Heart left ventricle (tissue), 16 donors: Measurements from ENCODE around the gene RBM14. TPM values are rescaled to one million over a fixed set of nuclear protein-coding genes. Genes with fewer than 3 reads are reported as not detected.

Experiments used
- ATAC-seq, 4 donors: fragments of 200-7000 bp; cut with Tn5 transposase; one replicate each; pipeline ENCODE4 v1.9.1; 2020 to 2022; ENCODE audit warnings: moderate library complexity in 4 of 4, mild to moderate bottlenecking in 3 of 4, moderate number of reproducible peaks in 1 of 4
- DNase-seq, 5 donors: peaks; one replicate each; pipeline ENCODE4 v3.0.0-alpha.2; 2020
- H3K27ac ChIP-seq, 12 donors: fragments of 200-600 bp; sonication (generic) in 4 of 12; one replicate each; pipeline versions ENCODE4 v1.5.0 to v1.8.0; 2016 to 2022; ENCODE audit warnings: mild to moderate bottlenecking in 2 of 12
- H3K27me3 ChIP-seq, 9 donors: fragments of 200-600 bp; sonication (generic) in 2 of 9; one replicate each; pipeline versions ENCODE4 v1.5.1 to v1.8.0; 2016 to 2022; ENCODE audit warnings: mild to moderate bottlenecking in 3 of 9
- H3K36me3 ChIP-seq, 9 donors: fragments of 200-600 bp; sonication (generic) in 2 of 9; one replicate each; pipeline versions ENCODE4 v1.5.0 to v1.8.0; 2018 to 2022; ENCODE audit warnings: mild to moderate bottlenecking in 2 of 9
- H3K4me1 ChIP-seq, 12 donors: fragments of 200-600 bp; sonication (generic) in 4 of 12; one replicate each; pipeline versions ENCODE4 v1.5.0 to v1.8.0; 2016 to 2022; ENCODE audit warnings: mild to moderate bottlenecking in 3 of 12
- H3K4me3 ChIP-seq, 12 donors: fragments of 200-600 bp; sonication (generic) in 4 of 12; one replicate each; pipeline versions ENCODE4 v1.5.0 to v1.8.0; 2017 to 2022; ENCODE audit warnings: mild to moderate bottlenecking in 9 of 12, moderate library complexity in 4 of 12
- H3K9me3 ChIP-seq, 12 donors: fragments of 200-600 bp; sonication (generic) in 4 of 12; one replicate each; pipeline versions ENCODE4 v1.5.0 to v1.8.0; 2016 to 2022; ENCODE audit warnings: mild to moderate bottlenecking in 1 of 12
- CTCF ChIP-seq, 12 donors: fragments of 200-600 bp; sonication (generic) in 4 of 12; IDR thresholded peaks; one replicate each; pipeline versions ENCODE4 v1.5.0 to v1.8.0; 2018 to 2022; ENCODE audit warnings: antibody characterized with exemption in 12 of 12, mild to moderate bottlenecking in 5 of 12
- POLR2A ChIP-seq, 2 donors: fragments of 450-650 bp; IDR thresholded peaks; one replicate each; pipeline ENCODE4 v1.6.1; 2017; ENCODE audit warnings: antibody characterized with exemption in 2 of 2, mild to moderate bottlenecking in 2 of 2, moderate library complexity in 2 of 2
- WGBS, 4 donors: extraction: QIAGEN DNeasy Blood & Tissue Kit in 2 of 4; methylation state at CpG; one replicate each; pipeline versions ENCODE4 v1.1.5 to v1.1.7; 2013 to 2018; 5-methylcytosine and 5-hydroxymethylcytosine counted together
- intact Hi-C, 10 donors: fragments of 100-400 bp; cut with DNase I; formaldehyde crosslinking; loops; one replicate each; pipeline versions ENCODE4 v1.11.1 to v1.14.2; 2022
- polyA plus RNA-seq, 2 donors: library from polyadenylated mRNA; stranded (reverse); fragments of 200-250 nt; gene quantifications; one replicate each; pipeline ENCODE4 v1.2.3, GENCODE V29; 2013
- total RNA-seq, 9 donors: library from RNA; depleted of rRNA in 2 of 9; stranded (reverse); fragments of >200 nt in 2 of 9; fragmentation: NEBNext Ultra II Directional in 3 of 9; extraction: Animal tissue kit (Norgen Biotek cat#: 25700) in 3 of 9; gene quantifications; one replicate each; pipeline versions ENCODE4 v1.1.0 to v1.2.4, GENCODE V29; 2016 to 2023
- donor health status: ischemic (EF 13 %, LVEDD 7.1; RV severe dilation, severe dysfunction).
- donor health status: healthy with polysubstance abuse.
- donor health status: DM: no; HTN: yes; CAD: no.
- donor health status: DM: no; HTN: no; CAD: no.
- donor health status: ischemic (EF 25% LVEDD 6.9; RV normal size, moderate dysfunction).
- donor health status: ischemic (EF 25% LVEDD 5.7; RV mildly dilated, moderate dysfunction).
- donor health status: healthy.
- donor health status: DM: yes; HTN: yes; CAD: no.
- donor health status: ischemic (EF 35%, LVEDD 5.7; RV mildly dilated, moderate dysfunction).
- donor health status: nonischemic (EF 11% LVEDD 7.7; RV severe dilation, severe dysfunction).
- donor health status: DM: yes; HTN: yes; CAD: no.
- donor health status: PGD.
- donor health status: ischemic (EF 29% LVEDD 5.4; RV normal size, mild dysfunction).
- donor health status: nonischemic (EF 23%, LVEDD 6.1; RV moderate dilation, normal function).

The RBM14 gene
- total and polyA plus RNA-seq, 11 donors: 17.4 to 40.0 (median 30.6) TPM

GRCh38 chr11:66593303-66593635 lies 23.2 kb upstream of the RBM14 start:
- Histone ChIP-seq H3K36me3 (no peaks in the 10 kb centered on the region), H3K27me3 (no peaks in the 10 kb centered on the region), H3K4me3 (peak overlapping the region; percentile 42 to 80 (median 68)), H3K9me3 (no peaks in the 10 kb centered on the region), H3K27ac (peak overlapping the region; percentile 24 to 91 (median 80)), H3K4me1 (peaks cover 2 to 38% (median 28%) of the 10 kb centered on the region in 12 donors)
- ATAC-seq: peak in 1 of 4 donors; percentile 11
- intact Hi-C loops: loop anchor here in 7 of 10 donors (1.0 to 10.0 kb wide), 4 partner anchors 24 to 252 kb away; partner anchors contain the start of genes RBM4B (in 6 of the 7), RBM14 (in 1 of the 7) and RCE1 (in 1 of the 7)
- no peak for DNase-seq
- no peak for TF ChIP-seq POLR2A (IDR thresholded peaks at IDR 0.05)
- TF ChIP-seq CTCF (IDR thresholded peaks at IDR 0.05): no peak
- 8 to 29% (median 11%) methylated on average over 6 to 12 of the region's 12 CpGs for WGBS, 4 donors

- Histone ChIP-seq H3K27ac (peak overlapping the region in 10 of 12 donors; percentile 65 to 91 (median 80)), H3K4me3 (peak overlapping the region; percentile 42 to 80 (median 68)), H3K36me3 (peaks cover 0 to under 1% (median 0%) of the 10 kb centered on the region in 9 donors), H3K9me3 (no peaks in the 10 kb centered on the region), H3K4me1 (peaks cover 2 to 38% (median 28%) of the 10 kb centered on the region in 12 donors), H3K27me3 (no peaks in the 10 kb centered on the region)
- no peak for DNase-seq
- WGBS, 4 donors: 59 to 69% (median 66%) methylated on average over 7 of the region's 7 CpGs
- TF ChIP-seq POLR2A (IDR thresholded peaks at IDR 0.05) (no peak), CTCF (IDR thresholded peaks at IDR 0.05) (no peak)
- intact Hi-C loops: loop anchor here in 7 of 10 donors (1.0 to 10.0 kb wide), 4 partner anchors 23 to 251 kb away; partner anchors contain the start of genes RBM4B (in 6 of the 7), RBM14 (in 1 of the 7) and RCE1 (in 1 of the 7)
- ATAC-seq: no peak
Observed at GRCh38 chr11:66593650-66594049, 22.8 kb upstream of the RBM14 start.

- peak overlapping the region in 11 of 12 donors; percentile 38 to 80 (median 56) for H3K27ac ChIP-seq
- H3K9me3 ChIP-seq: no peaks in the 10 kb centered on the region
- TF ChIP-seq POLR2A (IDR thresholded peaks at IDR 0.05) (no peak), CTCF (IDR thresholded peaks at IDR 0.05) (no peak)
- DNase-seq: peak in 4 of 5 donors; percentile 57 to 73 (median 65)
- H3K36me3 ChIP-seq: peaks cover 0 to 18% (median 12%) of the 10 kb centered on the region in 9 donors
- H3K4me1 ChIP-seq: peaks cover 2 to 44% (median 28%) of the 10 kb centered on the region in 12 donors
- H3K4me3 ChIP-seq: peak overlapping the region in 2 of 12 donors; percentile 8 to 26
- no peaks in the 10 kb centered on the region for H3K27me3 ChIP-seq
- ATAC-seq: peak in 3 of 4 donors; percentile 47 to 63 (median 52)
- intact Hi-C loops: loop anchor here in 1 of 10 donors (10.0 kb wide), 1 partner anchor 249 kb away; the partner anchor contains the start of gene RCE1
- 53 to 63% (median 54%) methylated on average over 5 of the region's 5 CpGs for WGBS, 4 donors
Observed at GRCh38 chr11:66595245-66595904, 21.1 kb upstream of the RBM14 start.

GRCh38 chr11:66598993-66599392 lies 17.4 kb upstream of the RBM14 start:
- Histone ChIP-seq H3K27me3 (no peaks in the 10 kb centered on the region), H3K27ac (no peak overlapping the region), H3K4me3 (no peak overlapping the region), H3K4me1 (peaks cover 0 to 52% (median 26%) of the 10 kb centered on the region in 12 donors), H3K36me3 (peaks cover 0 to 37% (median 17%) of the 10 kb centered on the region in 9 donors), H3K9me3 (no peaks in the 10 kb centered on the region)
- TF ChIP-seq POLR2A (IDR thresholded peaks at IDR 0.05) (no peak), CTCF (IDR thresholded peaks at IDR 0.05) (no peak)
- intact Hi-C loops: loop anchor here in 1 of 10 donors (10.0 kb wide), 1 partner anchor 246 kb away; the partner anchor contains the start of gene RCE1
- DNase-seq: no peak
- ATAC-seq: no peak
- WGBS, 4 donors: 96 to 100% (median 99%) methylated on average over 6 of the region's 6 CpGs; no CpG with 5 or more reads in 1 of the 4 donors
